Medulla oblongata (tissue), 1 donor: Measurements from ENCODE around the gene MT3.

ENCODE experiments used
- DNase-seq: peaks from one replicate; pipeline ENCODE4 v3.0.0-alpha.2; 2015; ENCODE audit errors: extremely low spot score

MT3 gene

GRCh38 chr16:56630134-56630533 is 40.8 kb downstream of the MT3 start:
- no peak for DNase-seq

- no peak for DNase-seq
Measured at GRCh38 chr16:56631197-56631596, 41.9 kb downstream of the MT3 start.

- no peak for DNase-seq
Measured at GRCh38 chr16:56631832-56632155, 42.5 kb downstream of the MT3 start.

GRCh38 chr16:56632156-56632847 is 43.0 kb downstream of the MT3 start, which contains the start of gene MT1M:
Gene MT1M, plus strand, starts transcription at chr16:56632659. Its CDS starts 73 bp downstream, at chr16:56632732.
- peak; percentile 40 for DNase-seq

- DNase-seq: no peak
Measured at GRCh38 chr16:56632848-56633365, 43.6 kb downstream of the MT3 start.

- DNase-seq: no peak
Measured at GRCh38 chr16:56633535-56633934, 44.2 kb downstream of the MT3 start.

- DNase-seq: no peak
Measured at GRCh38 chr16:56634715-56635440, 45.5 kb downstream of the MT3 start.

GRCh38 chr16:56635441-56635967 is 46.2 kb downstream of the MT3 start:
- DNase-seq: no peak

- no peak for DNase-seq
Measured at GRCh38 chr16:56636616-56637413, 47.5 kb downstream of the MT3 start.

- DNase-seq: peak; percentile 25
Measured at GRCh38 chr16:56637814-56638750, 48.8 kb downstream of the MT3 start, which contains the start of gene MT1A. Gene MT1A, plus strand, starts transcription at chr16:56638666. Its CDS starts 73 bp downstream, at chr16:56638739.

- DNase-seq: no peak
Measured at GRCh38 chr16:56639045-56639444, 49.7 kb downstream of the MT3 start.

- DNase-seq: no peak
Measured at GRCh38 chr16:56640076-56640475, 50.7 kb downstream of the MT3 start.
